Thoracic aorta endothelial cell (primary cell): ENCODE results near the gene DYNC2LI1. TPM values are rescaled to one million over a fixed set of nuclear protein-coding genes. Genes with fewer than 3 reads are reported as not detected.

Source experiments
- small RNA-seq: library from RNA; depleted of rRNA; stranded (forward); fragments of <200 nt; gene quantifications from one replicate; pipeline ENCODE3, GENCODE V24; 2012
- total RNA-seq: library from RNA; depleted of rRNA; stranded (reverse); fragments of >200 nt; gene quantifications from 2 replicates; pipeline ENCODE4 v1.2.3, GENCODE V29; 2012

Gene DYNC2LI1
- total RNA-seq = 14.8 and 15.2 TPM in 2 replicates

GRCh38 chr2:43773876-43774613, at the start of gene DYNC2LI1:
TSS of gene DYNC2LI1 (plus strand) at chr2:43774039. CDS start at chr2:43774139, 100 bp downstream.

GRCh38 chr2:43838560-43839267, 64.9 kb downstream of the DYNC2LI1 start, which contains the start of the genes ABCG5 and ABCG8:
TSS of gene ABCG5 (minus strand) at chr2:43838839. CDS start at chr2:43838679, 160 bp downstream.
TSS of gene ABCG8 (plus strand) at chr2:43838971. CDS start at chr2:43839054, 83 bp downstream.

Small RNAs within 50 kb of the gene (small RNA-seq; reads per million reads assigned to genes)
- gene RN7SKP66 = not detected

Other genes starting within 250 kb of the DYNC2LI1 start
- 43.0 and 44.2 TPM in 2 replicates for gene THADA, start 178.0 kb upstream of the DYNC2LI1 start, total RNA-seq
- gene PLEKHH2, start 136.8 kb upstream of the DYNC2LI1 start, total RNA-seq = 0.40 and 1.2 TPM in 2 replicates
- gene C1GALT1C1L, start 97.6 kb upstream of the DYNC2LI1 start, total RNA-seq = 0.50 TPM in 1 of 2 replicates, not detected in the other
- gene ABCG5, start 64.8 kb downstream of the DYNC2LI1 start, total RNA-seq = not detected in 2 replicates
- gene ABCG8, start 64.9 kb downstream of the DYNC2LI1 start, total RNA-seq = not detected in 2 replicates
- 143 and 148 TPM in 2 replicates for gene LRPPRC, start 221.9 kb downstream of the DYNC2LI1 start, total RNA-seq